K562 (cell line): ENCODE measurements around the gene NPTX2. TPM values are rescaled to one million over a fixed set of nuclear protein-coding genes. Genes with fewer than 3 reads are reported as not detected.

ENCODE experiments used
- ATAC-seq: fragments of 200-7000 bp; cut with Tn5 transposase; 3 replicates; pipeline ENCODE4 v1.9.1; 2020; ENCODE audit warnings: moderate library complexity
- BruUV-seq: library from RNA; stranded (reverse); fragments of 400-500 nt; replicated peaks from 2 replicates; lab custom pipeline; 2021; lab: Mats Ljungman, UMichigan
- CTCF ChIA-PET: fragments of 300-600 bp; formaldehyde crosslinking; extraction: SDS; loops from one replicate; lab custom pipeline; 2021; ENCODE audit warnings: low intra/inter-chr PET ratio; lab: Yijun Ruan, JAX
- POLR2A ChIA-PET: fragments of 300-600, 350-650 bp; sonication (Branson Sonifier 250); formaldehyde crosslinking; extraction: SDS; loops from one replicate; lab custom pipeline; 2021; ENCODE audit warnings: antibody characterized with exemption, inconsistent platforms; lab: Yijun Ruan, JAX
- DNase-seq, 4 experiments: peaks; one replicate each; pipeline versions ENCODE4 v3.0.0 to v3.0.0-alpha.2; 2011 to 2018; ENCODE audit warnings: low spot score in 3 of 4, mixed read lengths in 3 of 4; ENCODE audit errors: extremely low read depth in 1 of 4
- FAIRE-seq: peaks from 2 replicates; lab custom pipeline; 2011; peaks lifted over from hg19 to GRCh38; lab: Jason Lieb, UNC
- H2AFZ ChIP-seq: 2 replicates; pipeline ENCODE4 v1.6.0; 2011; ENCODE audit warnings: low read depth, low read length, control low read depth, inconsistent platforms
- H3K27ac ChIP-seq: fragments of 200-600 bp; 3 replicates; pipeline ENCODE4 v1.8.0; 2011; ENCODE audit warnings: low read depth, mild to moderate bottlenecking, control low read depth, inconsistent platforms, low read length, moderate library complexity, mixed read lengths; ENCODE audit errors: extremely low read depth
- H3K27me3 ChIP-seq, 2 experiments: fragments of 300-600 bp in 1 of 2; 2 replicates in 1 of 2; 3 replicates in 1 of 2; pipeline versions ENCODE4 v1.6.0 to v1.8.0; 2011; ENCODE audit warnings: inconsistent platforms in 2 of 2, low read length in 2 of 2, mild to moderate bottlenecking in 1 of 2, mixed read lengths in 1 of 2, moderate library complexity in 1 of 2; ENCODE audit not compliant: control insufficient read depth in 2 of 2, insufficient read depth in 2 of 2
- H3K36me3 ChIP-seq: fragments of 300-600 bp; 3 replicates; pipeline ENCODE4 v1.8.0; 2011; ENCODE audit warnings: mild to moderate bottlenecking, low read length, inconsistent platforms; ENCODE audit not compliant: control insufficient read depth, insufficient read depth
- H3K4me1 ChIP-seq, 2 experiments: fragments of 200-600 bp in 1 of 2; replicated peaks in 1 of 2; 2 replicates in 1 of 2; 3 replicates in 1 of 2; pipeline versions ENCODE4 v1.5.1 to v1.8.0; 2011; ENCODE audit warnings: inconsistent platforms in 2 of 2, low read length in 2 of 2, mild to moderate bottlenecking in 1 of 2, mixed read lengths in 1 of 2, moderate library complexity in 1 of 2; ENCODE audit not compliant: control insufficient read depth in 2 of 2, insufficient read depth in 2 of 2
- H3K4me2 ChIP-seq: 2 replicates; pipeline ENCODE4 v1.6.1; 2011; ENCODE audit warnings: low read length, control low read depth, inconsistent platforms, mixed read lengths; ENCODE audit not compliant: insufficient read depth
- H3K4me3 ChIP-seq: fragments of 200-600 bp; sonication (generic), shearing (Covaris generic); 2 replicates; pipeline ENCODE4 v1.5.1; 2016; ENCODE audit warnings: control low read depth, inconsistent platforms
- H3K79me2 ChIP-seq: fragments of 200-600 bp; 3 replicates; pipeline ENCODE4 v1.8.0; 2011; ENCODE audit warnings: low read length, inconsistent platforms; ENCODE audit not compliant: control insufficient read depth, insufficient read depth
- H3K9ac ChIP-seq, 2 experiments: 2 replicates each; pipeline versions ENCODE4 v1.6.0 to v1.6.1; 2011; ENCODE audit warnings: low read depth in 2 of 2, low read length in 2 of 2, control low read depth in 1 of 2, inconsistent platforms in 1 of 2, mild to moderate bottlenecking in 1 of 2, mixed read lengths in 1 of 2; ENCODE audit not compliant: insufficient read depth in 1 of 2
- H3K9me1 ChIP-seq: one replicate; pipeline ENCODE4 v1.6.0; 2011; ENCODE audit warnings: inconsistent platforms, mild to moderate bottlenecking, low read length, moderate library complexity; ENCODE audit not compliant: control insufficient read depth, insufficient read depth
- H3K9me3 ChIP-seq: replicated peaks from 2 replicates; pipeline ENCODE4 v1.5.1; 2011; ENCODE audit warnings: low read depth, low read length, inconsistent platforms; ENCODE audit not compliant: control insufficient read depth, insufficient read depth
- H4K20me1 ChIP-seq: replicated peaks from 2 replicates; pipeline ENCODE4 v1.6.1; 2011; ENCODE audit warnings: low read length, inconsistent platforms, mixed read lengths; ENCODE audit not compliant: control insufficient read depth, insufficient read depth
- C11orf30 ChIP-seq: fragments of 450-650 bp; IDR thresholded peaks from 2 replicates; pipeline ENCODE4 v1.6.1; 2016; ENCODE audit warnings: low read depth, mild to moderate bottlenecking
- PRMT5 ChIP-seq: sonication (generic); formaldehyde crosslinking; IDR thresholded peaks from 2 replicates; pipeline ENCODE4 v1.5.0; 2020; ENCODE audit warnings: missing genetic modification reagents
- SMC3 ChIP-seq: conservative IDR thresholded peaks from 2 replicates; pipeline ENCODE4 v1.6.1; 2011; ENCODE audit warnings: low read depth, low read length, improper control_type of control experiment; ENCODE audit not compliant: insufficient read depth
- TCF7L2 ChIP-seq: fragments of 150-350 bp; IDR thresholded peaks from 2 replicates; pipeline ENCODE4 v1.6.1; 2016; ENCODE audit warnings: low read depth, mild to moderate bottlenecking, low read length, moderate library complexity
- ZBTB5 ChIP-seq: fragments of 450-650 bp; IDR thresholded peaks from 2 replicates; pipeline ENCODE4 v1.6.1; 2017; ENCODE audit warnings: antibody characterized with exemption
- ZNF316 ChIP-seq: fragments of 450-650 bp; IDR thresholded peaks from 2 replicates; pipeline ENCODE4 v1.6.1; 2016
- WGBS: fragments of 100-300 bp; shearing (Covaris generic); methylation state at CpG from one replicate; pipeline ENCODE4 v1.1.6; 2016; ENCODE audit warnings: low coverage, mixed read lengths; ENCODE audit not compliant: insufficient coverage; ENCODE audit errors: missing lambda C conversion rate; 5-methylcytosine and 5-hydroxymethylcytosine counted together
- in situ Hi-C: fragments of 300-500 bp; cut with MboI; formaldehyde crosslinking; loops from 4 replicates; pipeline ENCODE4 v1.15.0; 2018; ENCODE audit warnings: inconsistent platforms, mixed read lengths
- intact Hi-C: fragments of 100-400 bp; cut with micrococcal nuclease; formaldehyde crosslinking; loops from 2 replicates; pipeline ENCODE4 v1.14.2; 2022
- polyA plus RNA-seq, 8 experiments: library from polyadenylated mRNA; depleted of rRNA in 4 of 8; stranded (reverse) in 5 of 8; unstranded in 3 of 8; fragments of >200 nt; fragmentation: Nextera tagmentation in 2 of 8; fragmentation: Illumina TruSeq in 1 of 8; extraction: Ambion mirVana in 2 of 8; extraction: Trizol in 1 of 8; gene quantifications; 2 replicates each; pipeline versions ENCODE4 v1.2.1 to v1.2.3, GENCODE V29; 2011 to 2014; ENCODE audit warnings: inconsistent platforms in 1 of 8, missing spikeins in 1 of 8
- total RNA-seq, 7 experiments: library from RNA; depleted of rRNA in 6 of 7; stranded (reverse); fragments of >200 nt in 6 of 7; fragmentation: Illumina TruSeq in 2 of 7; extraction: Trizol in 2 of 7; gene quantifications; 2 replicates each; pipeline versions ENCODE4 v1.2.1 to v1.2.3, GENCODE V29; 2011 to 2021; ENCODE audit warnings: low replicate concordance in 1 of 7

Gene NPTX2
- total and polyA plus RNA-seq, 9 of the 15 experiments (the other 6 are each of a cell fraction or from before 2014, with no cell fraction given), result 0.07 TPM; not detected in 8

GRCh38 chr7:98594787-98595186 lies 22.3 kb upstream of the NPTX2 start:
- no peaks in the 10 kb centered on the region for H3K36me3 ChIP-seq
- in situ Hi-C loops (no loop called here), intact Hi-C loops (no loop called here)
- H3K9ac ChIP-seq, result no peak overlapping the region
- FAIRE-seq, result no peak
- no peaks in the 10 kb centered on the region for H3K9me1 ChIP-seq
- TF ChIP-seq ZNF316 (peak; percentile 53), SMC3 (no peak), TCF7L2 (no peak), C11orf30 (peak; percentile 50; the same call in 1 of the 2 replicates)
- no peak overlapping the region for H3K4me3 ChIP-seq
- CTCF ChIA-PET, result no interaction called here
- BruUV-seq, result no TSS peak
- no peak overlapping the region for H3K4me2 ChIP-seq
- no peaks in the 10 kb centered on the region for H3K79me2 ChIP-seq
- H2AFZ ChIP-seq, result no peak overlapping the region
- 0 out of 2 replicates have a peak, but pooled peaks cover 4% of the 10 kb centered on the region for H4K20me1 ChIP-seq
- WGBS, result 2% methylated on average over 5 of the region's 5 CpGs
- no peaks in the 10 kb centered on the region for H3K4me1 ChIP-seq
- peak; percentile 42; the same call in 1 of the 3 replicates for ATAC-seq
- DNase-seq, result no peak
- no peak overlapping the region for H3K27ac ChIP-seq
- no peaks in the 10 kb centered on the region for H3K9me3 ChIP-seq
- POLR2A ChIA-PET, result no interaction called here
- H3K27me3 ChIP-seq, result peaks cover 8 to 24% of the 10 kb centered on the region in 2 experiments; a peak in 3 of 5 replicates

GRCh38 chr7:98598846-98599615 lies 18.1 kb upstream of the NPTX2 start:
- in situ Hi-C loops, result no loop called here
- no peak for FAIRE-seq
- CTCF ChIA-PET, result no interaction called here

More at GRCh38 chr7:98598846-98599615, 18.1 kb upstream of the NPTX2 start:
- DNase-seq, result no peak
- no peaks in the 10 kb centered on the region for H3K36me3 ChIP-seq
- TF ChIP-seq ZBTB5 (no peak), PRMT5 (CRISPR knock-in tag) (no peak)
- no peaks in the 10 kb centered on the region for H3K79me2 ChIP-seq
- BruUV-seq, result no TSS peak
- no peak for ATAC-seq
- H2AFZ ChIP-seq, result no peak overlapping the region
- H3K4me3 ChIP-seq, result no peak overlapping the region
- H3K4me2 ChIP-seq, result no peak overlapping the region
- POLR2A ChIA-PET, result no interaction called here
- no peak overlapping the region for H3K27ac ChIP-seq
- H3K27me3 ChIP-seq, result peaks cover 4 to 32% of the 10 kb centered on the region in 2 experiments; a peak in 3 of 5 replicates
- intact Hi-C loops, result no loop called here
- no peaks in the 10 kb centered on the region for H3K9me3 ChIP-seq
- 0% methylated on average over 6 of the region's 6 CpGs for WGBS
- no peaks in the 10 kb centered on the region for H3K4me1 ChIP-seq
- H3K9me1 ChIP-seq, result no peaks in the 10 kb centered on the region
- no peak overlapping the region for H3K9ac ChIP-seq
- H4K20me1 ChIP-seq, result 0 out of 2 replicates have a peak, but pooled peaks cover 4% of the 10 kb centered on the region
